Activated T-helper 1 cell treated with anti-CD3 and anti-CD28 coated beads, Interleukin-2, amount 50 U/mL, for 16 hours (primary cell): ENCODE measurements around the gene CDCA4.

Experiments
- DNase-seq, 2 donors: peaks; one replicate each; pipeline ENCODE4 v3.0.0-alpha.2; 2020; ENCODE audit warnings: low read depth in 1 of 2, low spot score in 1 of 2

The CDCA4 gene

GRCh38 chr14:105014631-105015030 lies 6.3 kb downstream of the CDCA4 start:
- no peak for DNase-seq

DNA sequence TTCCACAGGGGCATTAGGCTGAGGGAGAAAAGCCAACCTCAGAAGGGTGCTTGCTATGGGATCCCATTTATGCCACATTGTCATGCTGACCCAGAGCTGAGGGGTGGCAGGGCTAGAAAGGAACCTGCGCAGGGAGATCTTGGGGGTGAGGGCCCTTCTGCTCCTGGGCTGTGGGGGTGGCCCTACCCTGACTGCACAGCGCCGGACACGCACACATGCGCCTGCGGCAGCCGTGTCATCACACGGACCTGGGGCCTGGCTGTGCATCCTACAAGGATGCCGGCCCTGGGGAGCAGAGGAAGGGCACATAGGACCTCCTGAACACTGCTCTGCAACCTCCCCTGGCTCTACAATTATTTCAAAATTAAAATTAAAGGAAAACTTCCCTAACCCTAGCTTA lies 6.9 kb downstream of the CDCA4 start:
- no peak for DNase-seq

DNA sequence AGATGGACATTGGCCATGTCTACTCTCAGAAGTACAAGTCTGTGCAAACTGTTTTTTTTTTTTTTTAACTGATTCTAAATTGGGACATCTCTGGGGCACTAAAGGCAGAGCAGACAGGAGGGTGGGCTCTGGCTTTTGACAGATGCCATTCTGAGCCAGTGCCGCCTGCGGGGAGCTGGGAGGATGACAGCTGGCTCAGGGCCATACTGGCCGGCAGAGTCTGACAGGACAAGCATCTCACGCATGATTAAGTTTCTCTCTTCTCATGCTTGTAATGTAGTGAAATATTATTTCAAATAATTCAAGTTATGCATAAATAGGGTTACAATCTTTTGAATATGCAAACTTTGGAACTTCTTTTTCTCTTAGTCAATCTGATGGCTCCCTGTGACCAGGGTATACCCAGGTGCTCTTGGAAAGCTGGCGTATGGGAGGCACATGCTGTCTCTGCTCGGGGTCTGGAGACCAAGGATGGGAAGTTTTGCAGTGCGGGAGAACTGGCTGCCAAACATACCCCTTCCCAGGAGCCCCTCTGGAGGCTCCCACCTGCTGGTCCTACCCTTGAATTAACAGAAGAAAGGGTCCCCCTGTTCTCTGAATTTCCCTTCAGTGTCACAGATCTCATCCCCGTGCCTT lies 7.6 kb downstream of the CDCA4 start:
- no peak for DNase-seq

DNA sequence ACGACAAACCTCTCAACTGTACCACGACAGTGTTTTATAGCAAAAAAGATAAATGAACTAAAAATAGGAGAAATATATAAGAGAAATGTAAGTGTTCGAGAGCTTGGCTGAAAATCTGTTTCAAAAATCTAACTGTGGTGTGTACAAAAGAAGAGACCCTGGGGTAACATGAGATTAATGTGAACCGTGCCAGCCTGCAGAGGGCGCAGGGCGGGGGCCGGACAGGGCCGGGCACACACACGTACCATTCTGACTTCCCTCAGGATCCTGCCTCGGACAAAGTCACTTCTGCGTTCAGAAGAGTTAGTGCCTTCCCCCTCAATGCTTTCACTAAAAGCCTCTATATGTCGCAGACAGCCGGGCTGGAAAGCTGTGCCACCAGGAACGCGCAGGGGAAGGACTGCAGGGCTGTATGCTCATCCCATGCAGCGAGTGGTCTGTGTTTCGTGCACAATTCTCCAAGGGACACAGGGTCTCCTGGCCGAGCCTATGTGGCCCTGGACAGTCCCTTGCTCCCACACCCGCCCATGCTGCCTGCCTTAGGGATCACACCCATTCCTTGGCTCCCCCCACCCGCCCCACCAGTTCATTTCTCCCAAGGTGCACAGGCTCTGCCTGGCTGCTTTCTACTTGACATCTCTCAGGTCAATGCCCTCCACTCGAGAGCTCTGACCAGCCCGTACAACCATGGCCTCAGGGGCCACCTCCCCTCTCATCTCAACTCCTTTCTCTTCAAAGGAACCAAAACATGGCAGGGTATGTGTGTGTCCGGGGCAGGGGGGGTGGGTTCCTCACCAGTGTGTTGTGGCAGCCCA lies 8.5 kb downstream of the CDCA4 start:
- no peak for DNase-seq

DNA sequence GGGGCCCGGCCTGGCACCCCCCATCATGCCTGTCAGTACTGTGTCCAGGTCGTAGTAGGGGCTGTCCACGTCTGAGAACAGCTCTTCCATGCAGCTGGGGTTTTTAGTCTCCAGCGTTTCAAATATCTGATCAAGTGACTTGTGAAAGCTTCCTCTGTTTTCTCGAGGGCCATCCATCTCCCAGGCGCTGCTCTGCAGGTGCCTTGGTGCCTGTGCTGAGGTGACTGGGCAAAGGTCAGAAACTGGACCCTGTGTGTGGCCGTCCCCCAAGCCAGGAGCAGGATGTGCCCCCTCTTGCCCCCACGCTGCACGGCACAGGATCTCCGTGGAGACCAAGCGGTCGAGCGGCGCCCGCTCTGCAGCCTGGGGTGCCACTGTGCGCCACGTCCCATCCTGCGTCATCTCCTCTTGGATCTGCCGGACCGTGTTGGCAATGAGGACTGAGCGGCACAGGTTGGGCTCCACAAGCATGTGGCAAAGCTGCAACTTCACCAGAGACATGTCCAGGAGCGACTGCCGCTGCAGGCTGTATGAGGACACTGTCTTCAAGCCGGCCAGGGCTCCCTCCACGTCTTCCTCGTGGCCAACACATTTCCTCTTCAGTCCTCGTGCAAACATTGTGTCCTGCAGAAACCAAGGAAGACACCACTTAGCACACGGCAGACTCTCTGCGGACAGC lies 9.4 kb downstream of the CDCA4 start:
- DNase-seq: no peak

- DNase-seq: no peak
Measured at GRCh38 chr14:105010891-105011291, 10.0 kb downstream of the CDCA4 start.

DNA sequence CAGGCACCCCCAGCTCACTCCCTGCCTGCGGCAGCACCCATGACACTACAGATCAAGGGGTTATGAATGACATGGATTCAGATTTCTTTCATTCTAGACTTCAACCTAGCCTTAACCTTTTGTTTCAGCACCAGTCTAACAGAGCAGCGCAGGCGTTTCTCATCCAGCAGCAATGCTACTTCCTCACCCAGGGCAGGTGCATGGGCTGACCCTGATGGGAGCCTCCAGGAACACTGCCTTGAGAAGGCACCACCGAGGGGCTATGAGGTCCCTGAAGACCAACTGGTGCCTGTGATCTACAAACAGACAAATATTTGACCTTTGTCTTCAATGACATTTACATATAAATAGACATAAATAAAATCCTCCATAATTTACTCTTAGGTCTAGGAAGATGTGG lies 10.8 kb downstream of the CDCA4 start:
- no peak for DNase-seq

DNA sequence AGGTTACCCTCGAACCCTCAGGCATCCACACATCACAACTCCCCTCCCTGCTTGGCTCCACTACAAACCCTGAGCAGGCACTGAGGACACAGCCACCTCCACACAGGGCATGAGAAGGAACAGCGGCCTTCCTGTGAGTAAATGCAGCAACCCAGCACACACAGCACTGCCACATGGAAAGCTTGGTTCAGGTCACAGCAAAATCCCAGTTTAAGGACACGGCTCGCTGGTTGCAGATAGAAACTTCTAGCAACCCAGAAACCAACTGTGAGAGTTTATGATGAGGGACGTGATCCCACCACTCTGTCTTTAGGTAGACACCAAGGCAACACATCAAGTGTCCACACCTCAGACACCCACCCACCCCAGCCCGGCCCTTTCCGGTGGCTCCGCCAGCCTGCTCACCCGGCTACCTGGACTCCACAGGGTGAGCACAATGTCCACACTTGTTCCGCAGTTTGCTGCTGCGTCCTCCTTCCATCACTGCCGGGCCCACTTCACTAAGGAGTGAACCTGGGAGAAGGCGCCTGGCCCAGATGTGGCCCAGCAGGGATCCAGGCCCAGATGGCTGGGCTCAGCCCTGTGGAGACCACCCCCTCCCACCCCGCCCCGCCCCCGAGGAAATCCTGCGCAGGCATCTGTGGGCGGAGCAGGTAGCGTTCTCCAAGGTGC lies 13.2 kb downstream of the CDCA4 start:
- DNase-seq: no peak

DNA sequence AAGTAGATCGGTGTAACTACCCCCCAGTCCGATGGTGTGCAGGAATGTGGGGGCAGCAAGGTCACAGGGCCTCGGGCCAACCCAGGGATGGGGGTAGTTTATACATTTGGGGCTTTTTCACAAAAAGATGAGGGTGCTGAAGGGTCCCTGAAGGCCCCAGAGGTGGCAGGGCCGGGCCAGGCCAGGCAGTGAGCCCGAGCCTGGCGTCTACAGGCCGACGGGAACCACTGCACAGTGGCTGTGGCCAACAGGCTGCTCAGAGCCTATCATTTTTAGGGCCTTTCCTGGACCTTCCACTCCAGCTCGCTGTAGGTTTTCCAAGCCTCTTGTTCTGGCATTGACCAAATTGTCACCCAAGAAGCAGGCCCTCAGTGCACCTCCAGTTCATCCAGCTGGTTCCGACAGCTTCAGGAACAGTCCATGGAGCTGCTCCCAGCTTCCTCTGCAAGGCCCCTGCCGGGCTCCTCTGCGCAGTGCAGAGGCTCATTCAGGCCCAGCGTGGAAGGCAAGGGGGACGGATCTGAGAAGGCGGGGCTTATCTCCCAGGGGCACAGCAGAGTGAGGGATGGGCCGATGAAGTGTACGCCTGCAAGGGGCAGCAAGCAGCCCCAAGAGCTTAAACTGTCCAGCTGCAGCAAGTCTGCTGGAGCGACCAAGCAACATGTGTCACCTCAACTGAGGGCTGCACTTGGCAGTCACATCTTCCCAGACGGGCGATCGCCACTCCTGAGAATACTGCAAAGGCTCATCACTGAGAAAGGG lies 13.9 kb downstream of the CDCA4 start:
- DNase-seq: no peak

- DNase-seq: no peak
Measured at GRCh38 chr14:105005929-105006830, 14.7 kb downstream of the CDCA4 start.

DNA sequence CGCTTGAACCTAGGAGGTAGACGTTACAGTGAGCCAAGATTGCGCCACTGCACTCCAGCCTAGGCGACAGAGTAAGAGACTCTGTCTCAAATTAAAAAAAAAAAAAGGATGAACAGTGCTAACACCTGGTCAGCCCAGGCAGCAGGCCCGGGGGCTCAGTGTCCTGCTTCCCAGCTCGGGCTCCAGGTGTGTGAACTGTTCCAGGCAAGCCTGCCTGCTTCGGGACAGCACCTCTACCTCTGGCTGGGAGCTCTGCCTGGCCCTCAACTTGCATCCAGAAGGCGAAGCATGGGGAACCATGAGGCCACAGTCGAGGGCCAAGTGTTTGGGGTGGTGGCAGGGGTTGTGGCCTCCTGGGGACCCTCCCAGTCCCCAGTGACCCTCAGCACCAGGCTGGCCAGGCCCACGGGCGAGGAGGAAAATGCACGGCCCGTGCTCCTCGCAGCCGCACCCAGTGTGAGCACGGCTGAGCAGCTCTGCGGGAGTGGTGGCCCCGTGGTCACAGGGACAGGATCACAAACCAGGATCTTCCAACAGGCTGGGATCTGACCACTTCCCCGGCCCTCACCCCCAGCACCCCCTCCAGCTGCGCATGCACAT lies 15.5 kb downstream of the CDCA4 start:
- DNase-seq: no peak

DNA sequence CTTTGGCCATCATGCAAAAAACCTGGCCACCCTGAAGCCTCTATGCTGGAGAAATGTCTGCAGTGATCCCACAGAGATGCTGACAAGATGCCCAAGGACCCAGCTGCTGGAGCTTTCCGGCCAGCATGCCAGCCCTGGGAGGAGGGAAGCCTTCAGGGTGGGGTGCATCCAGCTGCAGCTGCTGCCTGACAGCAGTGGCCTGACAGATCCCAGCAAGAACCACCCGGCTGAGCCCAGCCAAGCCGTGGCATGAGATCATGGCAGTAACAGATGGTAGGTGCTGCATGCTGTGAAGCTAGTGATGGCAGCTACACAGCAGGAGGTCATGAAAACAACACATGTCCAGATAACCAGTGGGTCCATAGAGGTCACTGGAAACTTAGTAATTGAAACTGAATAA lies 21.5 kb downstream of the CDCA4 start:
- DNase-seq: no peak

- DNase-seq: no peak
Measured at GRCh38 chr14:104998801-104999200, 22.1 kb downstream of the CDCA4 start.

DNA sequence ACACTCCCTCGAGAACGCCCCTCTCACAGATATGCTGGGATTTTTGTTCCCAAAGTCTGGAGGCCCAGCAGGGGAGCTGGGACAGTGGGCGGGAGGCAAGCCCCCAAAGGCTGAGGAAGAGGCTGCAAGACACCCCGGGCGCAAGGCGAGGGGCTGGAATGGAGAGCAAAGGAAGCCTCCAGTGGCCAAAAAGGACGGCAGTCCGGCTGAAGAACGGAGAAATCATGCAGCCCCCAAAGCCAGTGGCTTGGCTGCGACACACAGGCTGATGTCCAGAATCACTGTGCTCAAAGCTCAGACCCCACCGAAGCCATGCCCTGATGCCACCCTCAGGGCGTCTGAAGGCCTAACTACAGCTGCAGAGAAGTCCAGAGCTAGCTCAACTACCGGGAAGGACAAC lies 24.4 kb downstream of the CDCA4 start:
- DNase-seq: no peak

DNA sequence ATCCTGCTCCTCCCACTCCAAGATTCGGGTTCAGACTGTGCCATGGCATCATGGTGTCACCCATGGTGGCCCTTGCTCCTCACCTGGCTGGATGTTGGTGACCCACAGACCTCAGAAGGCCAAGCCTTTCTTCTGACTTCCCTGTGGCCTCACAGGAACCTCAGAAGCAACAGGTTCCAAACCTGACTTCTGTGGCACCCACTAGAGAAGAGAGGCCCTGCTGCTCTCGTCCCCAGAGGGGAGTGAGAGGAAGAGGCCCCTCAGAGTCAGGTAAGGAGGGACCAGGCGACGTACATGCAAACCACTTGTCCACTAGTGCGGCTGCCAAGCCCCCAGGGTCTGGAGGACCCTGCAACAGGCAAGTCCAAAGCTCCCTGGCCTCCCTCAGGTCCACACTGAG lies 24.9 kb downstream of the CDCA4 start:
- no peak for DNase-seq

DNA sequence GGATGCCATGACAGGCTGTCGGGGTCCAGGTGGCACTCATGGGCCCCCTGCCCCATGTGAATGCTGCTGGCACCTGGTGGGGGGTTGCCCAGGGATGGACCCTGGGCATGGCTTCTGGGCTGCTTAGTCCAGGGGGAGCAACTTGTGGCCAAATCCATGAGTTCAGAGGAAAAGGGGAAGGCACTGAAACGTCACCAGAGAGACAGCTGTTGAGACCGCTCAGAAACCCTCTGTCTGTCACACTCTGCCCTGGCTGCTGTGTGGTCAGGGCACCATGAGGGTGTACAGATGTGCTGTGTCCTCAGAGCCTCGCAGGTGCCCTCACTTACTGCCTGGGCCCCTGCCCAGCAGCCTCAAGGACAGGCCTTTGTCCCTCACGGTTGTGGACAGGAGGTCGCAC lies 25.9 kb downstream of the CDCA4 start:
- DNase-seq: no peak

GRCh38 chr14:104993808-104994591 lies 26.9 kb downstream of the CDCA4 start:
- no peak for DNase-seq

DNA sequence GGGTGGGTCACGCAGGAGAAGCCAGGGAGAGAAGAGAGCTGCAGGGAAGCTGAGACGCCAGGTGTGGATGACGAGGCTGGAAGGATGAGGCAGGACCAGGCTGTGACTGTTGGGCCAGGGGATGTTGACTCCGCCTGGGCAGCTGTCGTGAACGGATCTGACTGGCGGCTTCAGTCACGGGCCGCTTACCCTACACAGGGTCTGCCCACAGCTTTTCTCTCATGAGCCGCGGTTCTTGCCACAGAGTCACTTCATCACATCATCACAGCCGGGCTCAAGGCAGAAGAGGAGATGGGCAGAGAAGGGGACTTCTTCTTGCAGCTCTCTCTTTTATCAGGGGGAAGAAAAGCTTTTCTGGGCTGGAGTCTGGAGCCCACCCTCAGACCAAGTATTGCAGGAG lies 27.6 kb downstream of the CDCA4 start:
- no peak for DNase-seq

GRCh38 chr14:104992501-104992900 lies 28.4 kb downstream of the CDCA4 start:
- DNase-seq: no peak
